ENCODE data around the gene STARD3.
A peak's percentile ranks its signal among the peaks of the same experiment; 100 is the strongest.

STARD3 gene

DNA sequence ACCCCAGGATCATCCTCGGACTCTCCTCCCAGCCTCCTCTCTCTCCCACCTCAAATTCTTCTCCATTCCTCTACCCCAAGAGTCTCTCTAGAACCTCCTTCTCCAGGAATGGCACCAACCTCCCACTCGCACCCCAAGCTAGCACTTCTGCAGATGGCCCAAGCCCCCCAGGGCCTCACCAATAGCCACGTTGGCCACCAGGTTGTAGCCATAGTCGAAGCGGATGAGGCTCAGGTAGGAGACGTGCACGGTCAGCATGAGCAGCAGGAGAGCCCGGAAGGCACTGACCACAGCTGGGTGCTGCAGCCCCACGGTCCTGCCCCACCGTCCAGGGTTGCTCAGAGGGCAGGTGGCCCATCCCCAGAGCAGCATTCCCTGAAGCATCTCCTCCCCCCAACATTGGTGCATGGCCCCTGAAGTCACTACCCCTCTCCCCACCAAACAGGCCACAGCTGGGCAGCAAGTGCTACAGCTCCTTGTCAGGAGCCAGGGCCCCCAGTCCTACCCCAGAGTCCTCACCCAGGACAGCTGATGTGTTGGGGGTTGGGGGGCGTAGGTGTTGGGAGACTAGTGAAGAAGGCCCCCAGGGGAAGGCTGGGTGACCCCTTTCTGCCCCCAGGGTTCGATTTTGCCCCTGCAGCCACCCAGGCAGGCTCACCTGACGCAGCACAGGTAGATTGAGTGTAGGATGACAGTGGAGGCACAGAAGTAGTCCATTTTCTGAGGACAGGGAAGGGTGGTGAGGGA, 36.6 kb downstream of the STARD3 start:
- DNase-seq: no peak

DNA sequence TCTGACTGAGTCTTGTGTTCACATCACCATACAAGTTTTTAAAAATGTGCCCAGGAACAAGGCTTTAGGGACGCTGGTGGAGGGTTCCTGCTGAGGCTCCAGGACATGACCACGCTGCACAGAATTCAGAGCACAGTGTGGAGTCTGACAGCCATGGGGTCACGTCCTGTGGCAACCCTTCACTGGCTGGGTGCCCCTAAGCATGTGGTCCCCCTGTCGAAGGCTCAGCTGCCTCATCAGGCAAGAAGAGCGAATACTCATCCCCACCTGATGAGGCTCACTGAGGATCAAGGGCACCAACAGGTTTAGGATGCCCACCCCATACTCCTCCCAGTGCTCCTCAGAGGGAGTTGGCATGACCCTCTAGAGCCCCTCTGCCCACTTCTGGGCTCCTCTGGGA, 37.2 kb downstream of the STARD3 start:
- DNase-seq: no peak

DNA sequence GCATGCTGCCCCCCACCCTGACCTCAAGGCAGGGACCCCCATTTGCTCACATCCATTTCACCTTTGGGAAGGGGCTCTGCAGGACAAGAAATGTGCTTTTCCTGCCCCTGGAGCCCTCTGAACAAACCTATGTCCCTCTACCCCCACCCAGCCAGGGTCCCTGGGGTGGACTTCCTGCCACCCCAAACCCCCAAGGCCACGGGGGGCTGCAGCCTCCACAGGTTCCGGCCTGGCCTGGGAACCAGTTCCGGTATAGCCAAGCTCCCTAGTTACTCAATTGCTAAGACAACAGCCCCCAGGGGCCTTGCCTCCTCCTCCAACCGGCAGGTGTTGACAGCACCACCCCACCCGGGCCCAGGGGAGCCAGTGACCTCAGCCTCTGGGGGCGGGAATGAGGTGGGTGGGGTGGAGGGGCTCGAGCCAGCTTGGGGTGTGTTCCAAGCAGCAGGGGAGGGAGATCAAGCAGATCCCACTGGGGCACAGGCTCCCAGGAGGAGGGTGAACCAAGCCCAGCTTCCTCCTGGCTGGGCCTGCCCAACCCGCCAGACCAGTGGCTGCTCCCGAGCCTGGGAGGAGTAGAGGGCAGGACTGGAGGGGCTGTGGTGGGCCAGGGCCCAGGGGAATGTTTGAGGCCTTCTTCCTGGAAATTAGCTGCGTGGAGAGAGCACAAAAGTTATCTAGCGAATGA, 37.9 kb downstream of the STARD3 start:
- no peak for DNase-seq

DNA sequence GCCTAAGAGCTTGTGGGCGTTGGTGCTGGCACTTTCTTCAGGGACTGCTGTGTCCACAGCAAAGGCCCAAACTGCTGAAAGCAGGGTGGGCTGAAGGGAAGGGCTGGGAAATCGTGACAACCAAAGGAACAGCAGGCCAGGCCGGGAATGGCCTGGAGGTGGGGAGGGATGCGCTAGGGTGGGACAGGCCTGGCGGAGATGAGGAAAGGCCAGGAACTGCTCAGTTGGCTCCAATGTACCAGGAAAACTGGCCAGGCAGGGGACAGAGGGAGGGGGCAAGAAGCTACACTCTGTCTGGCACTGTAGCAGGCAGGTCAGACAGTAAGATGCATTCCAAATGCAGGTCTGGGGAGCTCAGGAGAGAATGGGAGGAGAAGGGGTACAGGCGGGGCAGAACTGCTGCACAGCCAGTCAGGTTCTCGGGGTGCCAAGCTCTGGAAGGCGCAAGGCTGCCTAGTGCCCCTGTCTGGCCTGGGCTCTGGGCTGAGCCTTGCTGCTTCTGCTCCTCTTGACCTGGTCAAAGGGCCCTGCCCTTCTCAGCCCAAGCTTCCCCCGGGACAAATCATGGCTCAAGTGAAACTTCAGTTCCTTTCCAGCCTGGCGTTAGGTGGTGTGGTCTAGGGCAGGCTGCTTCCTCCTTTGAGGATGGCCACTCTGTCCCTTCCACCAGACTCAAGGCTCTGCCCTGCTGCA, 38.6 kb downstream of the STARD3 start:
- no peak for DNase-seq

DNA sequence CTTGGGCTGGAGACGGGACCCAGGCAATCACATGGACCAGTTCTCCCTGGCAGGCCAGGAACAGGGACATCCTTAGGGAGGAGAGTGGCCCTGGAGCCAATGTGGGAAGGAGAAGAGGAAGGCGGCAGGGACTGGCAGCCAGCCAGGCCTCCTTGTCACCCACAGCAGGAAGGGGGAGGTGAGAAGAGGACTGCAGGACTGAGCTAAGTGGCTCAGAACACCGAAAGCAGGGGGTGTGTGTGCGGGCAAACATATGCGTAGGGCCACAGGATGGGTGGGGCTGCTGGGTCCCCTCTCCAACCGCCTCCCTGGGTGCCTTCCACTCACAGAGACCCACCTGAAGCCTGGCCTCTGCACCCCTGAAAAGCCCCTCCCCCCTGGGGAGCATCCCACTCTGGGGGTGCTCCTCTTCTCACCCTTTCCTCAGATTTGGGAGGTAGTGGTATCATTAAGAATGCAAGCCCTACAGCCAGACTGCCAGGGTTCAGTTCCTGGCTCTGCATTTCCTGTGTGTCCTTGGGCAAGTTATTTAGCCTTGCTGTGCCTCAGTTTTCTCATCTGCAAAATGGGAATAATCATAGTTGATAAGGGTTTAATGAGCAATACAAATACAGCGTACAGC, 39.4 kb downstream of the STARD3 start:
- peak; percentile 67 to 74 for DNase-seq

DNA sequence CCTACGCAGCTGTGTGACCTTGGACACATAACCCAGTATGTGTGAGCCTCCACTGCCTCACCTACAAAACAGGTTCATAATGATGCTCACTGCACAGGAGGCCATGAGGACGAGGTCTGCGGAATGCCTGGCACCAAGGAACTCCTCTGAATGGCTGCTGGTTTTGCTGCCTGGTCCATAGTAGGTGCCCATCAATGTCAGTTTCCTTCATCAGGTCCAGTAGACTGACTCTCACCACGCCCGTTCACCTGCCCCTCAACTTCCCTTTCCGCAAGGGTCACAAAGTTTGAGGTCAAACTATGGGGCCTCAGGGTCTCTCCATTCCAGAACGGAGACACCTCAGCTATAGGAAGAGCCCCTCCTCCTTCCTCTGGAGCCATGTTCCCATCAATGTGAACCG, 40.1 kb downstream of the STARD3 start:
- no peak for DNase-seq

DNA sequence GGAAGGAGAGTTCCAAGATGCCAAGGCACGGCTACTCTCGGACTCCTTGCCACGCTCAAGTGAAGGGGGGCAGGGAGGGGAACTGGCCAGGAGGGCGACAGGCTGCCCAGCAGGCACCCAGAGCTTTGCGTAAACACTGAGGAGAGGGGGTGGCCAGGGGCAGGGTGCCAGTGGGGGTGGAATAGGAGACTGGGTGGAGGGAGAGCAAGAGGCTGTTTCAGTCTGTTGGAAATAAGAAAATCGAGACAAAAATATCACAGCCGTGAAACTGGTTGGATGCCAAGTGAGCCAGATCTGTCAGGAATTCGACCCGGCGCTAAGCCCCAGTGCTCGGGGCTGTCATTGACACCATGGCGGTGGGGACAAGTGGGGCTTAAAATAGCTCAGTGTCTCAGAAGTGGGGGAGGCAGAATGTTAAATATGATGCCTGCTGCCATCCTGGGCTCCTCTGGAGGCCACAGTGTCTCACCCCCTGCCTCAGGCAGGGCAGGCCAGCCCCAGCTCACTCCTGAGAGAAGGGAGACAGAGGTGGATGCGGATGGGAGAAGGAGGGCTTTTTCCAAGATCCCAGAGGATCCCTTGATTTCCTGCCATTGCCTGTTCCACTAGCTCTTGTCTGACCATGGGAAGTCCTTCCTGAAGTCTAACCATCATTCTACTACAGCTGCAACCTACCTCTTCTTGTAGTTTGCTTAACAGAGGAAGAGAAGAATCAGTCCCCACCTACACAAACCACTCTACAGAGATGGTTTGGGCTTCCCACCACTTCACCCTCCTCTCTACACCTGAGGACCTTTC, 40.8 kb downstream of the STARD3 start:
- DNase-seq: no peak

DNA sequence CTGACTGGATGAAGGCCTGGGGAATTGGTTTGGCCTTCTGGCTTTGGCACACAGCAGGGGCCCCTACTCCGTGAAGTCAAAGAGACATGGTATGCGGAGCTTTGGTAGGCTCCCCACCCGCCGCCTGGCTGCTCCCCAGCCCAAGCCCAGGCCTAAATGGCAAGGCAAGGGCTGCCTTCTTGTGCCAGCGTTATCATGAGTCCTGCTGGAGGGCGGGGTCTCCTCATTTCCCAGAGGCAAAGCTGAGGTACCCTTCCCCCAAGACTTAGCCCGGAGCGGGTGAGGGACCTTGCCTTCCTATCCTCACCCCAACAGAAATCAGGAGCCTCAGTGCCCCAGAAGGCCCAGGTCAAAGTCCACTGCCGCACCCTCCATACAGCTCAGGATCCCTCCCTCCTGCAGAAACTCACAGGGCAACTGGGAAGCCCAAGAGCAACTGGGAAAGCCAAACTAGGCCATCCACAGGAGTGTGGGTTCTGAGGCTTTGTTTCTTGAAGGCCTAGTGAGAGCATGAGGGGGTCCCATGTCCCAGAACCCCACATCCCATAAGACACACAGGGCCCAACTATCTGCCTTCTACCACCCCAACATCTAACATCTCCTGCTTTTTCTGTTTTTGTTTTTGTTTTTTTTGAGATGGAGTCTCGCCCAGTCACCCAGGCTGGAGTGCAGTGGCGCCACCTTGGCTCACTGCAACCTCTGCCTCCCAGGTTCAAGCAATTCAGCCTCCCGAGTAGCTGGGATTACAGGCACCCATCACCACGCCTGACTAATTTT, 41.6 kb downstream of the STARD3 start:
- DNase-seq: no peak

DNA sequence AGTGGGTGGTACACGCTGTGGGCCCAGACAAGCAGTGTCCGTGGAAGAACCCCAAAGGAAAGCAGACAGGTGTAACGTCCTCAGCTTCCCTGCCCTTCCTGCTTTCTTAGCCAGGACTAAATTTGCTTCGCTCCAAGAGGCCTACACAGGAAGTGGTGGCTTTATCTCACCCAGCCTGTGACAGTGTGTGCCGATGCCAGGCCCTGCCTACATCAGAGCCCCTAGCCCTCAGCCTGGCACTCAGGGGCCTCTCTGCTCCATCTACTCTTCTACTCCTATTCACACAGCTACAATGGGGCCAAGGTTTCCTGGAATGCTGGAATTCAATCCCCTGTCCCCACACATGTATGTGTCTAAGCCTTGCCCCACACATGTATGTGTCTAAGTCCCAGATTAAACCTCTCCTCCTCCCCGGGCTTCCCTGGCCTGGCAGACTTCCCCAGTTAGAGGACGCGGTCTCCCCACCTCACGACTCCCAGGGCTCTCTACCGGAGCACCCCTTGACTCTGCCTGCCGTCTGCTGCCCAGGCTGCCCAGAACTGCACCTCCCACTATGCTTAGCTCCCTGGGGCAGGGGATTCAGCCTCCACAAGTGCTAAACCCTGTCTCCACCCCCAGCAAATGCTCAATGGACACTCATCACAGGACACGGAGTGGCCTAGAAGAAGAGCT, 42.7 kb downstream of the STARD3 start:
- peak; percentile 51 to 62 for DNase-seq

DNA sequence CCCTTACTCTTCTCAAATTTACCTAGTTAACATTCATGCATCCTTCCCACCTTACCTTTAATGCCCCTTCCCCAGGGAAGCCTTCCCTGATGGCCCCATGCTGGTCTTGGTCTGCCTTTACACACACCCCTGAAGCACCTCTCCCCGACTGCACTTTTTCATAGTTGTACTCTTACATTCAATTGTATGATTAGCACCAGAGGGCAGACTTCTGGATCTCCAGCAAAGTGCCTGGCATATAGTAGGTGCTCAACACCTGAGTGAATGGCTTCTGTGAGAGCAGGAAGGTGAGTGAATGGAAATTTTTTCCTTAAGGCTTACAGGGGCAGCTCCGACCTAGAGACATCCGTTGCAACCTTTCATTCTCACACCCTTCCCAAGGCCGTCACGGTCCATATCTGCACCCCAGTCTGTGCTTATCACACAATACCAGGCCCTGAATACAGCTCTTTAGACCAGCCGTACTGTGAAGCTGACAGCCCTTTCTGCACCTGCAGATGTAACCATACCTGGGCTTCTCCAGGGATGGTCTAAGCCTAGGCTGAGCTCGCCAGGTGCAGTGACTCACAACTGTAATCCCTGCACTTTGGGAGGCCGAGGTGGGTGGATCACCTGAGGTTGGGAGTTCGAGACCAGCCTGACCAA, 46.5 kb downstream of the STARD3 start:
- DNase-seq: no peak

DNA sequence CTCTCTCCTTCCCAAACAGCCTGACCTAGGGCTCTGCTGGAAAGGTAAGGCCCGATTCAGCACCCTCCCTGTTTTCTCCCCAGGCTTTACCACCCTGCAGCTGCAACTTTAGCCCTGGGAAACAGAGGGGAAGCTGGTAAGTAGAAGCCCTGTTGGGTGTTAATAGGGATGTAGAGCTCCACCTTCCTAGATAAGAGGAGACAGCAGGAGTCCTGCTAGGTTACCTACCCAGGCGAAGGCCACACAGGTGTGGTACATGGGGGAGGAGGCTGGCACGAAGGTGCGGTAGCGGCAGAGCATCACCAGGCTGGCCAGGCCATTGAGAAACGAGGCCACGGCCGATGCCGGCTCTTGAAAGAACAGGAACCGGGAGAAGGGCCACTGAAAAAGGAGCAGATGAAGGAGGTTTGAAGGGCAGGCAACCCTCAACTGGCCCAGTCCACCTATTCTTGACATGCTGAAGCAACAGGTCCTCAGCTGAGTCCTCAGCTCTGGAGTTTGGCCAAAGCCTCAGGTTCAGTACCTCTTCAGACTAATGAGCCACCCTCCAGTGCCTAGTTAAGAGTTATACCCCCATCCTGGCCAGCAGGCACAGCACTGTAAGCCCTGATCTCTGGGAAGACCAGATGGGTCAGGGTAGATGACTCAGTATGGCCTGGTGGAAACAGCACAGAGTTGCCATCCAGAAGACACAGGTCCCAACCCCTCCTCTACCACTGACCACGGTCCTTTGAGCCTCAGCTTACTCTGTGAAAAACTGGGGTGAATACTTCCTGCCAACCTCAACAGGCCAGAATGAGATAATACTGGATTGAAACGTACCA, 47.6 kb downstream of the STARD3 start:
- DNase-seq: no peak

DNA sequence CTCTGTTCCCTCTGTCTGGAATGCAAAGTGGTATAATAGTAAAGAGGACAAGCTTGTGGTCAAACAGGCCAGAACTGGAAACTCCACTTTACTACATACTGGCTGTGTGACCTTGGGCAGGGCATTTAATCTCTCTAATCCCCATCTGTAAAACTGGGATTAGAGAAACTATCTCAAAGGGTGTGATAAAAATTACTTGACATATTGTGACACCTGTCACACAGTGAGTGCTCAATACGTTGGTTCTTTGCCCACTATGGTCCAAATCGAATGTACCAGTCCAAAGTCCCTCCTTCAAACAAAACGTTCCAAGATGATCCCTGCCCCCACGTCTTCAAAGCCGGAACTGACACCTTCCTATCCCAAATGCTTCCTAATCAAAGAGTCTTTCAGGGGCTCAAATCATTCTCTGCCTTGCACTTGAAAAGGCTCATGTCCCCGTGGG, 50.2 kb downstream of the STARD3 start:
- DNase-seq: no peak

DNA sequence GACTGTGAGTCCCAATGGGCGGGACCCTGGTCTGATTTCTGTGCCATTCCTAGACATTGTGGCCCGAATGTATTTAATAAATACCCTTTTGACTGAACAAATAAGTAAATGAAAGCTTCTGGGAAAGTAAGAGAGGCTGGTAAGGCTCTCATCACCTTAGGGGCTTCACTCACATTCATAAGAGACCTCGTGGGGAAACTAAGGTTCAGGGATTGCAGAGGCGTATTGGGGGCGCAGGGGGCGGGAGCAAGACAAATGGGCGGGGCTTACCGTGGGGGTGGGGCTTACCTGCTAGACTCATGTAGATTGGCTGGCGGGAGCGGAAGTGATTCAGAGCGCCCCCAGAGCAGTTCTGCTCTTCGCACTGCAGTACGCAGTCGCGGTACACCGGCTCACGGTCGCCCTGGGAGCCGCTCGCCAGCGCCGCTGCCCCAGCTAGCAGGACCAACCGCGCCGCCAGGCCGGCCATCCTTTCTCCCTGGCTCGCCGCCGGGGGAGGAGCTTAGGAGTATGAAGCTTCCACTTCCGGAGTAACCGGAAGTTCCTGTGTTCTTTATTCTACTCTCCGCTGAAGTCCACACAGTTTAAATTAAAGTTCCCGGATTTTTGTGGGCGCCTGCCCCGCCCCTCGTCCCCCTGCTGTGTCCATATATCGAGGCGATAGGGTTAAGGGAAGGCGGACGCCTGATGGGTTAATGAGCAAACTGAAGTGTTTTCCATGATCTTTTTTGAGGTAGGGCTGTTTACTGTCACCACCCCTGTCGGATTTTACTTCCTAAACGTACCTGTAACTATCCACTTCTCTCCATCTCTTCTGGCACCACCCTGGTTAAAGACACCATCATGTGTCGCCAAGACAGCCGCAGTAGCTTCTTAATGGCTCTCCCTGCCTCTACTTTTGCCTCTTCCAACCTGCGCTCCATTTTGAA, 50.9 kb downstream of the STARD3 start, which contains the start of gene PGAP3:
PGAP3 (minus strand) TSS at position 512 of the 929 bp plus-strand sequence; CDS start at position 469, 43 bp downstream.
- peak; percentile 86 to 87 for DNase-seq

DNA sequence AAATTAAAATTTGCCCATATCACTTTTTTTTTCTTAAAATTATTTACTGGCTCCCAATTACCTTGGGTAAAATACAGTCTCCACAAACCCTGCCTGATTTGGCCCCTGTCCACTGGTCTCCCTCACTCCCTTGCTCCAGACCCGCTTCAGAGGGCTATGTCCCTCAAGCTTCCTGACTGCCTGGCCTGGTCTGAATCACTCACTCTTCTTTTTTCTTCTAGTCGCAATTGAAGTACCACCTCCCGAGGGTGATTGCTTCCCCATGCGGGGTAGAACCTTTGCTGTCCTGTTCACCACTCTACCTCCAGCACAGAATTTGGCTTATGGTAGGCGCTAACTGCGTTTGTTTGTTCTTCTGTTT, 51.5 kb downstream of the STARD3 start:
- DNase-seq: no peak

DNA sequence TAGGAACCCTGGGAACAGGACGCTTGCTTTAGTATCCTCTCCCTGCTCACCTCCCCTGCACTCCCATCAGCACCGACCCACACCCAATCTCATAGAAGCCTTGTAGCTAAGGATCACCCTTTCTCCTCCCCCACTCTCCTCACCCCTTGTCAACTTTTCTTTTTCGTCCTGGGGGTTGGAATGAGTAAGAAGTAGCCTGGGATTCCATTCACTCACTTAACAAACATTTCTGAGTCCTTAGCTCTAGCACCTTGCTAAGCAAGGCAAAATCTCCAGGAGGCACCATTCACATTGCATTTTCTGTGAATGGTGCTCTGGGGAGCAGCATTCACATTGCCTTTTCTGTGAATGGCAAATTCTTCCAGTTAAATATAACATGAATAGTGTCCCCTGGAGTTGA, 52.0 kb downstream of the STARD3 start:
- DNase-seq: no peak

DNA sequence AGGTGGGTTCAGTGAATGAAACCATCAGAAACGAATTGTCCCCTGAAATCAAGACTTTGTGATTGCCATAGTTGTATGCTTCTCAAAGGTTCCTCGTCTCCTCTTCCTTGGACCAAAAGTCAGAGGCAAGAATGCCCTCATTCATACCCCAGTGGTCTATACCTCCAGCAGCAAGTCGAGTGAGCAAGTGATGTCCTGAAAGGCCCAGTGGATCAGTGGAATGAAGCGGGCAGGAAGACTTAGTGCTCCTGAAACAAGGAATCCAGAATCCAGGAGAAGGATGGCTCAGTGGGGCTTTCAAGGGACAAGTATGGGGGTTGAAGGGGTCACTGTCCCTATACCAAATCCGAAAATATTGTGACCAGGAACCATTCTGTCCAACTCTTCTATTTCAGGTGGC, 57.6 kb downstream of the STARD3 start:
- DNase-seq: no peak

DNA sequence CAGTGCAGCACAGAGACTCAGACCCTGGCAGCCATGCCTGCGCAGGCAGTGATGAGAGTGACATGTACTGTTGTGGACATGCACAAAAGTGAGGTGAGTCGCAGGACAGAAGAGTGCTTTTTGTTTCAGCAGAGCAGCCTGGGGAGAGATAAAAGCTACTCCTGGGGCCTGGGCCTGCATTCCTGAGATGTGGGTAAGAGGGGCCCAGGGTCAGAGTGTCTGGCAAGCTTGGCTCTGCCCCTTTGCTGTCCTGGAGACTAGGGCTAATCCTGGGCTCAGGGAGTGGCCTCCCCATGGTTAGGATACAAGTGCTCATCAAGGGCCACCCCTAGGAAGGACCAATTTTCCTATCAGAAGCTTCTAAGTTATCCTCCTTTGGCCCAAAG, 58.1 kb downstream of the STARD3 start:
- DNase-seq: no peak

DNA sequence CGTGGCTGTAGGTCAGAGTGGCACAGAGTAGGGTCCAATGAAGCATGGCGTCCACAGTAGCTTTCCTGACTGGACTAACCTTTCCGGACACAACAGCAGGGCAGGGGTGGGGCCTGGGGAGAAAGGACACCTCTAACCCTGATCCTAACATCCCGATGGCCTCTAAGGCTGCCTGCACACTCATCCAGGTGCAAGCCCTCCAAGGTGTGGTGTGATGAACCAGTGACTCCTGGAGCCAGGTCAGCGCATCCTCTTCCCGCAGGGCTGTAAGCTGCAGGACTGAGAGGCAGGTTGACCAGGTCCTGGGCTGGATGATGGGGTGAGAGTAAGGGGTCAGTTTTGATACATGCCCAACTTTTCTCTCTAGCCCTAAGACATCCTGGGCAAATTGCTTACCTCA, 59.8 kb downstream of the STARD3 start:
- DNase-seq: no peak

DNA sequence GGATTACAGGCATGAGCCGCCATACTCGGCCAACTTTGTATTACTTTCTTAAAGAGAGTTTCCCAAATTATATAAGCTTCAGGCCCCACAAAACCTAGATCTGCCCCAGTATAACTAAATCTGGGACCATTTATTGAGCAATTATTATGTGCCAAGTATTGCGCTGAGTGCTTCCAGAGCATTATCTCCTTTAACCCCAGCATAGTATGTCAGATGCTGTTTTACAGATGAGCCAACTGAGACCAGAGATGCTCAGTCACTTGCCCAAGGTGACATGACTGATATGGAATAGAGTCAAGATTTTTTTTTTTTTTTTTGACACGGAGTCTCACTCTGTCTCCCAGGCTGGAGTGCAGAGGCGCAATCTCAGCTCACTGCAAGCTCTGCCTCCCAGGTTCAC, 61.0 kb downstream of the STARD3 start:
- DNase-seq: no peak
